ENCODE results near the gene SLC38A3.

Gene SLC38A3

DNA sequence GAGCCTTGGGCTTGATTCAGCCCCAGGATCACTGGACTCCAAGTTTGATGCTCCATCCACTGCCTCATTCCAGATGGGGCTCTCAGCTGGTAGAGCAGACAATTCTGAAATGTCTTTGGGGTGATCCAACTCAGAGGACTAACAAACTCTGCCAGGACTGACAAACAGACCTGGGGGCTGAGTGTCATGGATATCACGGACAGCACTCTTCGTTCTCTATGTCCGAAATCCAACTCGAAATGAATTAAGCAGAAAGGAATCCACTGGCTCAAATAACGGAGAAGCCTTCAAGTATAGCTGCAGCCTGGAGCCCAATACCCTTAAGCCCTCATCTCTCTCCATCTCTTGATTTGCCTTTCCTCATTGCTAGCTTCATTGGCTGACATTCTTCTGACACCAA lies 14.2 kb downstream of the SLC38A3 start:
- no peak overlapping the region for H3K27ac ChIP-seq (ENCODE audit: low read length, poor library complexity, severe bottlenecking)
- no peak overlapping the region for H3K18ac ChIP-seq (ENCODE audit: low read depth in 1 of 2, low read length in 2 of 2)
- no peak overlapping the region for H3K4me3 ChIP-seq (ENCODE audit: insufficient read depth in 1 of 2, low read depth in 1 of 2, low read length in 2 of 2)
- no peaks in the 10 kb centered on the region for H3K4me1 ChIP-seq (ENCODE audit: control insufficient read depth, insufficient read depth, low read depth, low read length)
- H4K91ac ChIP-seq (ENCODE audit: low read length) = no peak overlapping the region
- H2AK5ac ChIP-seq (ENCODE audit: low read length, severe bottlenecking) = no peak overlapping the region
- no peak overlapping the region for H3K4me2 ChIP-seq (ENCODE audit: low read length, poor library complexity, severe bottlenecking)
- no peak overlapping the region for H4K8ac ChIP-seq (ENCODE audit: low read length)
- WGBS = 93% methylated on average over 5 of the region's 5 CpGs
- no peak overlapping the region for H2BK120ac ChIP-seq (ENCODE audit: low read depth, low read length)
- H3K79me1 ChIP-seq (replicated peaks; ENCODE audit: low read length, poor library complexity, severe bottlenecking) = no peaks in the 10 kb centered on the region
- H2BK15ac ChIP-seq (ENCODE audit: low read depth, poor library complexity, severe bottlenecking) = no peak overlapping the region
- H3K9me3 ChIP-seq (ENCODE audit: control insufficient read depth, low read length) = no peaks in the 10 kb centered on the region
- H3K27me3 ChIP-seq (ENCODE audit: control insufficient read depth in 1 of 2, insufficient read depth in 1 of 2, low read length in 2 of 2) = peaks cover 12 to 47% of the 10 kb centered on the region in 2 experiments
- no peak overlapping the region for H2BK5ac ChIP-seq (ENCODE audit: low read depth, low read length, poor library complexity, severe bottlenecking)
- H3K23ac ChIP-seq (ENCODE audit: low read length in 2 of 2) = no peak overlapping the region
- no peak overlapping the region for H2AFZ ChIP-seq (ENCODE audit: low read depth, low read length)
- H2BK12ac ChIP-seq (ENCODE audit: low read length in 2 of 2) = no peak overlapping the region
- no peak overlapping the region for H3K9ac ChIP-seq (ENCODE audit: low read length)
- H3K4ac ChIP-seq (ENCODE audit: low read depth in 1 of 2, low read length in 2 of 2) = no peak overlapping the region
- no peaks in the 10 kb centered on the region for H3K36me3 ChIP-seq (ENCODE audit: control insufficient read depth in 1 of 2, insufficient read depth in 2 of 2, low read depth in 1 of 2, low read length in 2 of 2)
- DNase-seq = no peak
- no peak overlapping the region for H3K14ac ChIP-seq (ENCODE audit: low read length in 2 of 2)

DNA sequence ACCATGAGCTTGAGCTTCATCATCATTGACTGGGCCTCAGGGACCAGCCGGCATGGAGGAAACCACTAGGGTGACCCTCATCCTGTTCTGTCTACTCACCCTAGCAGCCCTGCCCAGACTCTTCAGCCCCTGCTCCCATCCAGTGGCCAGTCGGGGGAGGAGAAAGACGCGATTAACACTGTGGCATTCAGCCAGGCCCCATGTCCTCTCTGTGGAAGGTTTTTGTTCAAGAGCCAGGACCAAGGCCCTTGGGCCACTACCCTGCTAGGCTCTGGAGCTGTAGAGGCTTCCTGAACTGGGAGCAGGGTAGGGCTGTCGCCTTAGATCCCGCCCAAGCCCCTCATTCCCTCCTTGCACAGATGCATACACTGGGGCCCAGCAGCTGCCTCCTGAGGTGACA lies 15.0 kb downstream of the SLC38A3 start:
- no peak overlapping the region for H2AFZ ChIP-seq (ENCODE audit: low read depth, low read length)
- H3K4me1 ChIP-seq (ENCODE audit: control insufficient read depth, insufficient read depth, low read depth, low read length) = no peaks in the 10 kb centered on the region
- H3K4me2 ChIP-seq (ENCODE audit: low read length, poor library complexity, severe bottlenecking) = no peak overlapping the region
- H3K9me3 ChIP-seq (ENCODE audit: control insufficient read depth, low read length) = no peaks in the 10 kb centered on the region
- H4K91ac ChIP-seq (ENCODE audit: low read length) = no peak overlapping the region
- no peak overlapping the region for H3K4ac ChIP-seq (ENCODE audit: low read depth in 1 of 2, low read length in 2 of 2)
- no peak overlapping the region for H3K9ac ChIP-seq (ENCODE audit: low read length)
- H3K18ac ChIP-seq (ENCODE audit: low read depth in 1 of 2, low read length in 2 of 2) = no peak overlapping the region
- no peak overlapping the region for H2BK5ac ChIP-seq (ENCODE audit: low read depth, low read length, poor library complexity, severe bottlenecking)
- peak overlapping the region in 1 of 2 experiments; percentile 18 for H3K23ac ChIP-seq (ENCODE audit: low read length in 2 of 2)
- H2BK12ac ChIP-seq (ENCODE audit: low read length in 2 of 2) = no peak overlapping the region
- no peaks in the 10 kb centered on the region for H3K79me1 ChIP-seq (replicated peaks; ENCODE audit: low read length, poor library complexity, severe bottlenecking)
- H3K27me3 ChIP-seq (ENCODE audit: control insufficient read depth in 1 of 2, insufficient read depth in 1 of 2, low read length in 2 of 2) = peaks cover 14 to 44% of the 10 kb centered on the region in 2 experiments
- no peak overlapping the region for H3K4me3 ChIP-seq (ENCODE audit: insufficient read depth in 1 of 2, low read depth in 1 of 2, low read length in 2 of 2)
- no peaks in the 10 kb centered on the region for H3K36me3 ChIP-seq (ENCODE audit: control insufficient read depth in 1 of 2, insufficient read depth in 2 of 2, low read depth in 1 of 2, low read length in 2 of 2)
- H2BK120ac ChIP-seq (ENCODE audit: low read depth, low read length) = no peak overlapping the region
- H2AK5ac ChIP-seq (ENCODE audit: low read length, severe bottlenecking) = no peak overlapping the region
- H2BK15ac ChIP-seq (ENCODE audit: low read depth, poor library complexity, severe bottlenecking) = no peak overlapping the region
- no peak for DNase-seq
- peak overlapping the region in 1 of 2 experiments; percentile 46 for H3K14ac ChIP-seq (ENCODE audit: low read length in 2 of 2)
- H3K27ac ChIP-seq (ENCODE audit: low read length, poor library complexity, severe bottlenecking) = no peak overlapping the region
- H4K8ac ChIP-seq (ENCODE audit: low read length) = no peak overlapping the region
- 83% methylated on average over 6 of the region's 6 CpGs for WGBS

DNA sequence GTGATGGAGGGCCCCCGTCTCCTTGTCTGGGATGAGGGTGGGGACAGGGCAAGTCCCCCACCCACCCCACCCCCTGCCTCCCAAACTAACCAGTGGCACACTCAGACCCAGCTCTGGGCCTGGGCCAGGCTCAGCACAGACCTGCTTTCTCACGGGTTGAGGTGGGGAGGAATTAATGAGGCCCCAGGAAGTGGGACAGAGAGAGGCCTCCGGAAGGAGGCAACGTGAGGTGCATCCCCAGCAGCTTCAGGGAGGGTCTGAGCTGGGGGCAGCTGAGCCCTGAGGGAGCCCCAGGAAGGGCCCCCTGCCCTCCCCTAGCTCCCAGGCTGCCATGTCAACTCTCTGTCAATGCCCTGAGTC lies 16.0 kb downstream of the SLC38A3 start:
- Histone ChIP-seq H3K36me3 (ENCODE audit: control insufficient read depth in 1 of 2, insufficient read depth in 2 of 2, low read depth in 1 of 2, low read length in 2 of 2) (no peaks in the 10 kb centered on the region), H2BK5ac (ENCODE audit: low read depth, low read length, poor library complexity, severe bottlenecking) (no peak overlapping the region), H3K79me1 (replicated peaks; ENCODE audit: low read length, poor library complexity, severe bottlenecking) (no peaks in the 10 kb centered on the region), H3K27ac (ENCODE audit: low read length, poor library complexity, severe bottlenecking) (no peak overlapping the region), H3K14ac (ENCODE audit: low read length in 2 of 2) (no peak overlapping the region), H3K27me3 (ENCODE audit: control insufficient read depth in 1 of 2, insufficient read depth in 1 of 2, low read length in 2 of 2) (peaks cover 12 to 38% of the 10 kb centered on the region in 2 experiments), H3K9ac (ENCODE audit: low read length) (no peak overlapping the region), H3K9me3 (ENCODE audit: control insufficient read depth, low read length) (no peaks in the 10 kb centered on the region), H2BK15ac (ENCODE audit: low read depth, poor library complexity, severe bottlenecking) (no peak overlapping the region), H3K23ac (ENCODE audit: low read length in 2 of 2) (no peak overlapping the region), H4K8ac (ENCODE audit: low read length) (no peak overlapping the region), H3K4ac (ENCODE audit: low read depth in 1 of 2, low read length in 2 of 2) (no peak overlapping the region), H3K4me1 (ENCODE audit: control insufficient read depth, insufficient read depth, low read depth, low read length) (no peaks in the 10 kb centered on the region), H2AFZ (ENCODE audit: low read depth, low read length) (no peak overlapping the region), H3K4me3 (ENCODE audit: insufficient read depth in 1 of 2, low read depth in 1 of 2, low read length in 2 of 2) (no peak overlapping the region), H2AK5ac (ENCODE audit: low read length, severe bottlenecking) (no peak overlapping the region), H3K18ac (ENCODE audit: low read depth in 1 of 2, low read length in 2 of 2) (no peak overlapping the region), H2BK120ac (ENCODE audit: low read depth, low read length) (no peak overlapping the region), H4K91ac (ENCODE audit: low read length) (no peak overlapping the region), H2BK12ac (ENCODE audit: low read length in 2 of 2) (no peak overlapping the region), H3K4me2 (ENCODE audit: low read length, poor library complexity, severe bottlenecking) (no peak overlapping the region)
- DNase-seq = no peak
- 85% methylated on average over 3 of the region's 4 CpGs for WGBS

DNA sequence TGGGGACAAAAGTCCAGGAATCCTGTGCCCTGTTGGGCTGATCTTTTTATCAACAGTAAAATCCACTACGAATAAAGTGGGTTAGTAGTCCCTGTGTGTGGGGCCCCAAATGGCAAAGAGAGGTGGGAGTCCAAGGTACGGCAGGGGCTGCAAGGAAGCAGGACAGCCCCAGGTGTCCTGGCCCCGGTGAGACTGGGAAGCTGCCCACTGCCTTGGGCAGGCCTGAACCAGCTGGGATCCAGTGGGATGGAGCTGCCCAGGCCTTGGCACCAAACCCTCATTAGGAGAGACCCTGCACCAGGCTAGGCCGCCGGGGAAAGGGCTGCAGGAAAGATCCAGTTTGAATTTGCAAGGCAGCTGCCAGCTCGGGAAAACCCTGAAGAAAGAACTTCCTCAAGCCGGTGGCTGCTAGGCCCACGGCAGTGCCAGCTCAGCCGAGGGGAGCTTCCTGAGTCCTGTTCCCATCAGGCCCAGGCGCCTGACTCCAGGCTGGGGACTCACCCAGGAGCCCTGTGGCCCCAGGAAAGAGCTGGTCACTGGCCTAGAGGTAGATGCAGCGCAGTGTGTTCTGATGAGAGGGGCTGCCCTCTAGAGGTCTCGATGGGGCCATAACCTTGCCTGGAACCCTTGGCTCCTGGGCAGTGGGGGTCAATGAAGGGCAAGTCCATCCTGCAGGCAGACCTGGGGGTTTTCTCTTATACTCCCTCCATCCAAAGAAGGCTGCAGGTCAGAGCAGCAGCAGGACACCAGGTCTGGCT lies 16.5 kb downstream of the SLC38A3 start:
- Histone ChIP-seq H2BK120ac (ENCODE audit: low read depth, low read length) (no peak overlapping the region), H3K4ac (ENCODE audit: low read depth in 1 of 2, low read length in 2 of 2) (no peak overlapping the region), H3K27ac (ENCODE audit: low read length, poor library complexity, severe bottlenecking) (no peak overlapping the region), H2BK15ac (ENCODE audit: low read depth, poor library complexity, severe bottlenecking) (no peak overlapping the region), H3K9me3 (ENCODE audit: control insufficient read depth, low read length) (no peaks in the 10 kb centered on the region), H4K91ac (ENCODE audit: low read length) (no peak overlapping the region), H2AFZ (ENCODE audit: low read depth, low read length) (no peak overlapping the region), H3K27me3 (ENCODE audit: control insufficient read depth in 1 of 2, insufficient read depth in 1 of 2, low read length in 2 of 2) (peaks cover 12 to 32% of the 10 kb centered on the region in 2 experiments), H3K36me3 (ENCODE audit: control insufficient read depth in 1 of 2, insufficient read depth in 2 of 2, low read depth in 1 of 2, low read length in 2 of 2) (no peaks in the 10 kb centered on the region), H2BK12ac (ENCODE audit: low read length in 2 of 2) (no peak overlapping the region), H4K8ac (ENCODE audit: low read length) (no peak overlapping the region), H3K4me2 (ENCODE audit: low read length, poor library complexity, severe bottlenecking) (no peak overlapping the region), H3K9ac (ENCODE audit: low read length) (no peak overlapping the region), H3K79me1 (replicated peaks; ENCODE audit: low read length, poor library complexity, severe bottlenecking) (no peaks in the 10 kb centered on the region), H3K4me3 (ENCODE audit: insufficient read depth in 1 of 2, low read depth in 1 of 2, low read length in 2 of 2) (no peak overlapping the region), H3K14ac (ENCODE audit: low read length in 2 of 2) (no peak overlapping the region), H3K18ac (ENCODE audit: low read depth in 1 of 2, low read length in 2 of 2) (no peak overlapping the region), H3K4me1 (ENCODE audit: control insufficient read depth, insufficient read depth, low read depth, low read length) (peaks cover 3% of the 10 kb centered on the region), H2AK5ac (ENCODE audit: low read length, severe bottlenecking) (no peak overlapping the region), H3K23ac (ENCODE audit: low read length in 2 of 2) (no peak overlapping the region), H2BK5ac (ENCODE audit: low read depth, low read length, poor library complexity, severe bottlenecking) (no peak overlapping the region)
- DNase-seq = no peak
- 75% methylated on average over 12 of the region's 12 CpGs for WGBS

All from mesenchymal stem cell (in vitro differentiated cells and primary cell).